AML-193 (cell line): ENCODE results near the gene DOCK9.

Source experiments
- DNase-seq, 2 experiments: peaks; one replicate each; lab custom pipeline; 2025; lab: John Stamatoyannopoulos, UW

Gene DOCK9

GRCh38 chr13:98977568-98978265 is at the start of gene DOCK9:
Gene DOCK9, minus strand, starts transcription at chr13:98978064. Its CDS starts 155 bp downstream, at chr13:98977909.
- no peak for DNase-seq

- no peak for DNase-seq
These were observed 49.4 kb upstream of the DOCK9 start for GRCh38 chr13:99027260-99027659.

GRCh38 chr13:99022941-99023340 is 45.1 kb upstream of the DOCK9 start:
- DNase-seq = no peak

GRCh38 chr13:99018418-99019180 is 40.7 kb upstream of the DOCK9 start:
- DNase-seq = no peak

GRCh38 chr13:99015606-99016490 is 38.0 kb upstream of the DOCK9 start:
- no peak for DNase-seq

- DNase-seq = no peak
These were observed 36.7 kb upstream of the DOCK9 start for GRCh38 chr13:99014522-99014921.

- no peak for DNase-seq
These were observed 36.1 kb upstream of the DOCK9 start for GRCh38 chr13:99013951-99014350.

- no peak for DNase-seq
These were observed 34.7 kb upstream of the DOCK9 start for GRCh38 chr13:99012539-99012938.

- DNase-seq = no peak
These were observed 32.2 kb upstream of the DOCK9 start for GRCh38 chr13:99009987-99010551.

GRCh38 chr13:99008577-99008976 is 30.7 kb upstream of the DOCK9 start:
- DNase-seq = no peak

GRCh38 chr13:99007414-99007986 is 29.6 kb upstream of the DOCK9 start:
- DNase-seq = no peak

- no peak for DNase-seq
These were observed 27.7 kb upstream of the DOCK9 start for GRCh38 chr13:99005609-99006008.

- no peak for DNase-seq
These were observed 27.1 kb upstream of the DOCK9 start for GRCh38 chr13:99004978-99005377.

- no peak for DNase-seq
These were observed 26.1 kb upstream of the DOCK9 start for GRCh38 chr13:99003851-99004471.

- DNase-seq = no peak
These were observed 25.3 kb upstream of the DOCK9 start for GRCh38 chr13:99003186-99003585.

- no peak for DNase-seq
These were observed 24.4 kb upstream of the DOCK9 start for GRCh38 chr13:99002172-99002710.

- DNase-seq = no peak
These were observed 22.3 kb upstream of the DOCK9 start for GRCh38 chr13:99000137-99000536.

GRCh38 chr13:98999639-98999952 is 21.7 kb upstream of the DOCK9 start:
- no peak for DNase-seq

GRCh38 chr13:98998831-98999638 is 21.2 kb upstream of the DOCK9 start:
- DNase-seq = no peak
